ENCODE measurements around the gene OR2AE1.
"Not testable (repeated sequence)": the region's sequence is repeated elsewhere in the genome, so short reads cannot be mapped to it uniquely, and the experiment has no call there.

The OR2AE1 gene

GRCh38 chr7:99901581-99901980 is 24.7 kb upstream of the OR2AE1 start:
- H3K4me3 ChIP-seq (ENCODE audit: low read length): no peak overlapping the region
- TF ChIP-seq, protein P1, sequence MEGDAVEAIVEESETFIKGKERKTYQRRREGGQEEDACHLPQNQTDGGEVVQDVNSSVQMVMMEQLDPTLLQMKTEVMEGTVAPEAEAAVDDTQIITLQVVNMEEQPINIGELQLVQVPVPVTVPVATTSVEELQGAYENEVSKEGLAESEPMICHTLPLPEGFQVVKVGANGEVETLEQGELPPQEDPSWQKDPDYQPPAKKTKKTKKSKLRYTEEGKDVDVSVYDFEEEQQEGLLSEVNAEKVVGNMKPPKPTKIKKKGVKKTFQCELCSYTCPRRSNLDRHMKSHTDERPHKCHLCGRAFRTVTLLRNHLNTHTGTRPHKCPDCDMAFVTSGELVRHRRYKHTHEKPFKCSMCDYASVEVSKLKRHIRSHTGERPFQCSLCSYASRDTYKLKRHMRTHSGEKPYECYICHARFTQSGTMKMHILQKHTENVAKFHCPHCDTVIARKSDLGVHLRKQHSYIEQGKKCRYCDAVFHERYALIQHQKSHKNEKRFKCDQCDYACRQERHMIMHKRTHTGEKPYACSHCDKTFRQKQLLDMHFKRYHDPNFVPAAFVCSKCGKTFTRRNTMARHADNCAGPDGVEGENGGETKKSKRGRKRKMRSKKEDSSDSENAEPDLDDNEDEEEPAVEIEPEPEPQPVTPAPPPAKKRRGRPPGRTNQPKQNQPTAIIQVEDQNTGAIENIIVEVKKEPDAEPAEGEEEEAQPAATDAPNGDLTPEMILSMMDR (conservative IDR thresholded peaks at IDR 0.05; ENCODE audit: low read length): no peak
- DNase-seq (ENCODE audit: low read depth): no peak

GRCh38 chr7:99899830-99900519 is 23.1 kb upstream of the OR2AE1 start:
- no peak for DNase-seq (ENCODE audit: low read depth)
- TF ChIP-seq, protein P1 (conservative IDR thresholded peaks at IDR 0.05; ENCODE audit: low read length): no peak
- H3K4me3 ChIP-seq (ENCODE audit: low read length): no peak overlapping the region

DNA sequence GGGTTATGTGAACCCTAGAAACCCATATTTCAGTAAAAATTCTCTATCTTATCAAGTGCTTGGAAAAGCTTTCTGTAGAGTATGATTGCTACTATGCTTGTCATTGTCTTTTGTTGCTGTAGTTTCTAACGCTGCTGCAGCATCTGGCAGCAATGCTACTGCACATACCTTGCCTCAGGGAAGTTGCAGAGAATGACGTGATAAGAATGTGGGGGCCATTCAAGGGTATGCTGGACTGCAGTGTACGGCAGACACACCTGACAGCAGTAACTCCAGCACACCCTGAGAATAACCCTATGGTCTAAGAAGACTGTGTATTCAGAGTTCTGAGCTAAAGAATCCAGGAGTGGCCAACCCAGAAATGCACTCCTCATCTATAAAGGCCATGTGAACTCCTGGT is 22.0 kb upstream of the OR2AE1 start:
- no peak for DNase-seq (ENCODE audit: low read depth)
- TF ChIP-seq, protein P1 (conservative IDR thresholded peaks at IDR 0.05; ENCODE audit: low read length): no peak
- no peak overlapping the region for H3K4me3 ChIP-seq (ENCODE audit: low read length)

- TF ChIP-seq, protein P1 (conservative IDR thresholded peaks at IDR 0.05; ENCODE audit: low read length): no peak
- DNase-seq (ENCODE audit: low read depth): no peak
- H3K4me3 ChIP-seq (ENCODE audit: low read length): no peak overlapping the region
Measured at GRCh38 chr7:99898023-99898357, 21.2 kb upstream of the OR2AE1 start.

DNA sequence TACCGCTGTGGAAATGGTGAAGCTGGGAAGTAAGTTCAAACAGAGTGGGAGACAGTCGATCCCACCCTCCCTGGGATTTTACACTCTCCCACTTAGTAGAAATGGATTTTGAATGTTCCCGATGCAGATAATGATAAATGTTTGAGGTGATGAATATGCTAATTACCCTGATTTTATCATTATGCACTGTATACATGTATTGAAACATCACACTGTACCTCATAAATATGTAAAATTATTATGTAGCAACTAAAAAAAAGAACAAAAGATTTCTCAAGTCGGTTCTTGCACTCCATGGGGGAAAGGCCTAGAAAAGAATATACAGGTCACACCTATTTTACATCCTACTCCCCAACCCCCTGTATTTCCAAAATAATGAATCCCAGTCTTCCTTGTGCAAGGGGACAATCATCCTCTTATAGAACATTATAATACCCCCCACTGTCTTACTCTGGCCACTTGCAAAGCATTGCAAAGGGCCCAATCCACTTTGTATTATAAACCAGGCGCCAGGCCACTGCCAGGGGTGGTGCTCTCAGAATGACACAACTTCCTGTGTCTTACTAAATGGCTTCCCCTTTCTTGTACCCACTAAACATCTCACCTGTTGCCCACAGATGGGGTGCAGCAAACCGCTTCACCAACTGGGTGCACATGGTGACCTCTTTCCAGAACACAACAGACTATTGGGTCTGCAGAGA is 20.6 kb upstream of the OR2AE1 start:
- DNase-seq (ENCODE audit: low read depth): no peak
- TF ChIP-seq, protein P1 (conservative IDR thresholded peaks at IDR 0.05; ENCODE audit: low read length): no peak
- no peak overlapping the region for H3K4me3 ChIP-seq (ENCODE audit: low read length)

GRCh38 chr7:99894738-99895137 is 17.9 kb upstream of the OR2AE1 start:
- H3K4me3 ChIP-seq (ENCODE audit: low read length): no peak overlapping the region
- TF ChIP-seq, protein P1 (conservative IDR thresholded peaks at IDR 0.05; ENCODE audit: low read length): no peak
- no peak for DNase-seq (ENCODE audit: low read depth)

DNA sequence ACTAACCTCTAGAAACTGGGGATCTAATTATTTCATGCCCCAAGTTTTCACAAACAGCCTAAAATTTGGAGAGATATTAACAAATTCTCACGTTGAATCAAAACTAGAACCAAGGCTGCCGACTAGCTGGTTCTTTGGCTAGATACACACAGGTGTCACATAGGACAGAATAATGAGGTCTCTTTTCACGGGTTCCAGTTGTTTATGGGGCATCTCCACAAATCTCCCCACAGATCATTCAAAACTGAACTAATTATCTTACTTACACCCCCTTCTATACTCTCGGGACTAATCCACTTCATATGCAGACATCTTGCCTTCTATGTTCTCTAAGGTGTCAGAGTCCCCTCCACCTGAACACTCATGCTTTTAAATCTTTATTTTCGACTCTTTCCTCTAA is 16.4 kb upstream of the OR2AE1 start:
- TF ChIP-seq, protein P1 (conservative IDR thresholded peaks at IDR 0.05; ENCODE audit: low read length): no peak
- H3K4me3 ChIP-seq (ENCODE audit: low read length): no peak overlapping the region
- no peak for DNase-seq (ENCODE audit: low read depth)

DNA sequence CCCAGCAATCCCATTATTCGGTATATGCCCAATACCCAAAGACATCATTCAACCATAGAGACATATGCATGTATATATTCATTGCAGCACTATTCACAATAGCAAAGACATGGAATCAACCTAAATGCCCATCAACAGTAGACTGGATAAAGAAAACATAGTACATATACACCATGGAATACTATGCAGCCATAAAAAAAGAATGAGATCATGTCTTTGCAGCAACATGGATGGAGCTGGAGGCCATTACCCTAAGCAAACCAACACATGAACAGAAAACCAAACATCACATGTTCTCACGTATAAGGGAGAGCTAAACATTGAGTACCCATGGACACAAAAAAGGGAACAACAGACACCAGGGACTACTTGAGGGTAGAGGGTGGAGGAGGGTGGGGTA is 13.5 kb upstream of the OR2AE1 start:
- not testable (repeated sequence) for DNase-seq (ENCODE audit: low read depth); H3K4me3 ChIP-seq (ENCODE audit: low read length)

GRCh38 chr7:99888366-99888765 is 11.5 kb upstream of the OR2AE1 start:
- H3K4me3 ChIP-seq (ENCODE audit: low read length); DNase-seq (ENCODE audit: low read depth): not testable (repeated sequence)

Data from AG10803 (cell line).